GM23248 (cell line): Measurements from ENCODE around the gene BTN1A1. TPM values are rescaled to one million over a fixed set of nuclear protein-coding genes. Genes with fewer than 3 reads are reported as not detected.
A peak's percentile ranks its signal among the peaks of the same experiment; 100 is the strongest.

Experiments used
- DNase-seq: peaks from one replicate; pipeline ENCODE4 v3.0.0-alpha.2; 2015
- H2AFZ ChIP-seq: fragments of 200-600 bp; sonication (generic); 2 replicates; pipeline ENCODE4 v1.6.1; 2016; ENCODE audit warnings: antibody characterized with exemption
- H3F3A ChIP-seq: fragments of 200-600 bp; sonication (generic); 2 replicates; pipeline ENCODE4 v1.6.1; 2016; ENCODE audit warnings: mild to moderate bottlenecking, antibody characterized with exemption, mixed run types; ENCODE audit not compliant: insufficient read depth
- H3K27ac ChIP-seq: fragments of 200-600 bp; sonication (generic); 2 replicates; pipeline ENCODE4 v1.5.1; 2016; ENCODE audit warnings: mild to moderate bottlenecking
- H3K27me3 ChIP-seq: fragments of 200-600 bp; sonication (generic); replicated peaks from 2 replicates; pipeline ENCODE4 v1.6.1; 2016; ENCODE audit warnings: mild to moderate bottlenecking; ENCODE audit not compliant: insufficient read depth
- H3K36me3 ChIP-seq: fragments of 200-600 bp; sonication (generic); 2 replicates; pipeline ENCODE4 v1.6.1; 2016; ENCODE audit warnings: low read depth, mild to moderate bottlenecking
- H3K4me1 ChIP-seq: fragments of 200-600 bp; sonication (generic); 2 replicates; pipeline ENCODE4 v1.6.1; 2016; ENCODE audit warnings: mild to moderate bottlenecking; ENCODE audit not compliant: insufficient read depth
- H3K4me2 ChIP-seq: fragments of 200-600 bp; sonication (generic); one replicate; pipeline ENCODE4 v1.6.1; 2016; ENCODE audit warnings: mild to moderate bottlenecking; ENCODE audit not compliant: unreplicated experiment
- H3K4me3 ChIP-seq: fragments of 200-600 bp; sonication (generic); 2 replicates; pipeline ENCODE4 v1.5.1; 2016; ENCODE audit warnings: mild to moderate bottlenecking
- H3K79me2 ChIP-seq: fragments of 200-600 bp; sonication (generic); 2 replicates; pipeline ENCODE4 v1.6.1; 2016; ENCODE audit warnings: mild to moderate bottlenecking; ENCODE audit not compliant: insufficient read depth
- H3K9ac ChIP-seq: fragments of 200-600 bp; sonication (generic); 2 replicates; pipeline ENCODE4 v1.6.1; 2016; ENCODE audit warnings: mild to moderate bottlenecking
- H3K9me2 ChIP-seq: fragments of 200-600 bp; sonication (generic); 2 replicates; pipeline ENCODE4 v1.6.1; 2016; ENCODE audit warnings: mixed run types, mild to moderate bottlenecking, moderate library complexity; ENCODE audit not compliant: insufficient read depth
- H3K9me3 ChIP-seq: fragments of 200-600 bp; sonication (generic); one replicate; pipeline ENCODE4 v1.6.1; 2017; ENCODE audit warnings: low read depth
- H4K20me1 ChIP-seq: fragments of 200-600 bp; sonication (generic); 2 replicates; pipeline ENCODE4 v1.6.0; 2016; ENCODE audit not compliant: insufficient read depth
- EZH2 ChIP-seq: fragments of 200-600 bp; sonication (generic); IDR thresholded peaks from 2 replicates; pipeline ENCODE4 v1.6.1; 2018; ENCODE audit warnings: antibody characterized with exemption, mild to moderate bottlenecking; ENCODE audit not compliant: insufficient read depth, poor library complexity, severe bottlenecking
- EZH2phosphoT487 ChIP-seq: fragments of 200-600 bp; sonication (generic); IDR thresholded peaks from 2 replicates; pipeline ENCODE4 v1.6.1; 2018; ENCODE audit warnings: antibody characterized with exemption, moderate library complexity, mild to moderate bottlenecking, low read depth; ENCODE audit not compliant: insufficient read depth
- WGBS, 2 experiments: methylation state at CpG; one replicate each; pipeline ENCODE4 v1.1.6; 2015 to 2017; ENCODE audit warnings: low lambda C conversion rate in 2 of 2, low coverage in 1 of 2; ENCODE audit errors: missing lambda C conversion rate in 2 of 2; 5-methylcytosine and 5-hydroxymethylcytosine counted together
- in situ Hi-C: fragments of 300-500 bp; cut with MboI; formaldehyde crosslinking; loops from 2 replicates; pipeline ENCODE4 v1.15.0; 2020
- polyA plus RNA-seq: library from polyadenylated mRNA; unstranded; fragments of >200 nt; fragmentation: Nextera tagmentation; extraction: Ambion mirVana; gene quantifications from 2 replicates; pipeline ENCODE4 v1.2.1, GENCODE V29; 2016
- total RNA-seq: library from RNA; depleted of rRNA; stranded (reverse); fragments of >200 nt; shearing (Covaris generic); gene quantifications from 2 replicates; pipeline ENCODE4 v1.2.3, GENCODE V29; 2014

Gene BTN1A1
- total and polyA plus RNA-seq, 2 experiments from 2014 or later = 0.11 TPM; not detected in 1

GRCh38 chr6:26495281-26495680, 4.8 kb upstream of the BTN1A1 start:
- no peaks in the 10 kb centered on the region for H3K36me3 ChIP-seq
- no peaks in the 10 kb centered on the region for H3K27me3 ChIP-seq
- in situ Hi-C loops = no loop called here

DNA sequence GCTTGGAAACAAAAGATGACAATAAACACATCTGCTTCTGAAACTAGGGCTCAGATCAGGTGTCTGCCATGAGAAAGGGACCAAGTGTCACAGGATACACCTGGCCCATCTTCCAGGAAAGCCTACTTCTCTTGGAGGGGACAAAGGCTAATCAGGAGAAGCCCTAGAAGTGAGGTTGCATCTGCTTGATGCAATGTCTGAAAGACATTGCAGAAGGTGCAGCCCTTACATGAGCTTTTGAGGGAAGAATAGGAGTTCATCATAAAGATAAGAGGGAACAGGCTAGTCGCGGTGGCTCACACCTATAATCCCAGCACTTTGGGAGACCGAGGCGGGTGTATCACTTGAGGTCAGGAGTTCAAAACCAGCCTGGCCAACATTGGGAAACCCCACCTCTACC, 2.5 kb upstream of the BTN1A1 start:
- no peaks in the 10 kb centered on the region for H3K36me3 ChIP-seq
- in situ Hi-C loops = no loop called here
- no peaks in the 10 kb centered on the region for H4K20me1 ChIP-seq
- H3K4me1 ChIP-seq = no peaks in the 10 kb centered on the region
- DNase-seq = no peak
- H3K9me2 ChIP-seq = no peaks in the 10 kb centered on the region
- no peaks in the 10 kb centered on the region for H3K79me2 ChIP-seq
- no peak overlapping the region for H3K4me2 ChIP-seq
- peaks cover 18% of the 10 kb centered on the region for H3K27me3 ChIP-seq
- no peak overlapping the region for H3K27ac ChIP-seq
- WGBS, 2 experiments = 93 to 94% methylated on average over 4 of the region's 4 CpGs
- no peaks in the 10 kb centered on the region for H3K9me3 ChIP-seq
- H3F3A ChIP-seq = no peaks in the 10 kb centered on the region
- TF ChIP-seq EZH2phosphoT487 (no peak), EZH2 (no peak)
- no peak overlapping the region for H3K9ac ChIP-seq
- H3K4me3 ChIP-seq = no peak overlapping the region
- no peak overlapping the region for H2AFZ ChIP-seq

More at GRCh38 chr6:26495281-26495680, 4.8 kb upstream of the BTN1A1 start:
- Histone ChIP-seq H3K9ac (no peak overlapping the region), H2AFZ (no peak overlapping the region), H3K9me2 (no peaks in the 10 kb centered on the region), H3K4me2 (no peak overlapping the region), H3K9me3 (no peaks in the 10 kb centered on the region), H3F3A (no peaks in the 10 kb centered on the region), H3K27ac (no peak overlapping the region), H3K4me3 (no peak overlapping the region), H3K79me2 (no peaks in the 10 kb centered on the region), H3K4me1 (no peaks in the 10 kb centered on the region), H4K20me1 (no peaks in the 10 kb centered on the region)
- 30 to 36% methylated on average over 1 of the region's 1 CpG for WGBS, 2 experiments
- DNase-seq = no peak
- TF ChIP-seq EZH2 = no peak
- no peak for TF ChIP-seq EZH2phosphoT487

GRCh38 chr6:26501482-26501986, 1.4 kb downstream of the BTN1A1 start:
- no peaks in the 10 kb centered on the region for H3K4me1 ChIP-seq
- H3K36me3 ChIP-seq = no peaks in the 10 kb centered on the region
- H3K79me2 ChIP-seq = no peaks in the 10 kb centered on the region
- no peak overlapping the region for H3K27ac ChIP-seq
- peak; percentile 67 for DNase-seq
- no peaks in the 10 kb centered on the region for H3K9me2 ChIP-seq
- H3K9me3 ChIP-seq = no peaks in the 10 kb centered on the region
- H2AFZ ChIP-seq = peak overlapping the region; percentile 75
- 6 to 9% methylated on average over 49 of the region's 49 CpGs for WGBS, 2 experiments
- 0 out of 2 replicates have a peak overlapping the region, but pooled peaks have one; percentile 4 for H3K9ac ChIP-seq
- H3F3A ChIP-seq = no peaks in the 10 kb centered on the region
- in situ Hi-C loops = no loop called here
- H3K4me3 ChIP-seq = peak overlapping the region; percentile 60
- TF ChIP-seq EZH2phosphoT487 = no peak
- TF ChIP-seq EZH2 = no peak
- H3K4me2 ChIP-seq = peak overlapping the region; percentile 65
- no peaks in the 10 kb centered on the region for H4K20me1 ChIP-seq
- H3K27me3 ChIP-seq = peaks cover 20% of the 10 kb centered on the region

DNA sequence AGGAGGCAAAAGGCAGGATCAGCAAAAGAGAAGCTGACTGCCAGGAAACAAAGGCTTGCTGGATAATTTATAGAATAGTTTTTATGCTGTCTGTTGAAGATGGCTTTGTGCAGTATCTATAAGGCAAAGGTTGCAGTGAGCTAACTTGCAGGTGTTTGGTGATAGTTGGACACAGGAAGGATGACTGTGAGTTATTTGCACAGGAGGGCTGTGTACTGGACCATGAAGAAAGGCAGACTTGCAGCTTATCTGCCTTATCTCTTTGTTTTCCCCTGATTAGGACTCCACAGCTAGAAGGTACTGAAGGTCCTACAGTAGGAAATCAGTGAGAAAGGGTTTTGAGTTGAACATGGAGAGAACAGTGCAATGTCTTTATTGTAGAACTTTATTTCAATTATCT, 2.1 kb downstream of the BTN1A1 start:
- DNase-seq = no peak

DNA sequence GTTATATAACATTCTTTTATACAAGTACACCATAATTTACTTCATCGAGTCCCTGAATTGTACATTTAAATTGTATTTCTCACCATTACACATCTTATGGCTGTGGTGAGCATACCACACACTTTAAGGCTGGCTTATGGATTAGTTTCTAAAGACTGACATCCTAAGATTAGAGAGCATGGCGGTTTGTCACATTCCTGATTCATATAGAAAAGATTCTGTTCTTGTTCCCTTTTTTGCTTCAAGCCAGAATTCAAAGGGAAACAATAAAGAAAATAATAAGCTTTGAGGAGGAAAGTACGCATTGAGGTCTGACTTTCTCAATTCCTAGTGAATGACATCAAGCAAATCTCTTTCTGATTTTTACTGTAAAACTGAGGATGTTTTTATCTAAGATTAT, 2.5 kb downstream of the BTN1A1 start:
- Histone ChIP-seq H3K4me2 (no peak overlapping the region), H3K4me1 (no peaks in the 10 kb centered on the region), H4K20me1 (no peaks in the 10 kb centered on the region), H3K9me3 (no peaks in the 10 kb centered on the region), H3K9ac (no peak overlapping the region), H3F3A (no peaks in the 10 kb centered on the region), H3K79me2 (no peaks in the 10 kb centered on the region), H2AFZ (no peak overlapping the region), H3K27ac (no peak overlapping the region), H3K27me3 (peaks cover 20% of the 10 kb centered on the region), H3K36me3 (no peaks in the 10 kb centered on the region), H3K4me3 (no peak overlapping the region), H3K9me2 (no peaks in the 10 kb centered on the region)
- DNase-seq = no peak
- in situ Hi-C loops = no loop called here
- no peak for TF ChIP-seq EZH2
- TF ChIP-seq EZH2phosphoT487 = no peak
- 86 to 96% methylated on average over 3 of the region's 3 CpGs for WGBS, 2 experiments

More for the DNA sequence above, 2.1 kb downstream of the BTN1A1 start:
- Histone ChIP-seq H3K9ac (no peak overlapping the region), H3K36me3 (no peaks in the 10 kb centered on the region), H3K4me3 (peak overlapping the region; percentile 60; the same call in 1 of the 2 replicates), H3K27ac (no peak overlapping the region), H3K4me2 (no peak overlapping the region), H2AFZ (peak overlapping the region; percentile 75), H3K4me1 (no peaks in the 10 kb centered on the region), H3F3A (no peaks in the 10 kb centered on the region), H4K20me1 (no peaks in the 10 kb centered on the region), H3K79me2 (no peaks in the 10 kb centered on the region), H3K9me2 (no peaks in the 10 kb centered on the region), H3K27me3 (peaks cover 20% of the 10 kb centered on the region), H3K9me3 (no peaks in the 10 kb centered on the region)
- TF ChIP-seq EZH2phosphoT487 (no peak), EZH2 (no peak)
- in situ Hi-C loops = no loop called here
